H9 (cell line): ENCODE data around the gene UTP15. TPM values are rescaled to one million over a fixed set of nuclear protein-coding genes. Genes with fewer than 3 reads are reported as not detected.

Experiments used
- DNase-seq: peaks from one replicate; pipeline ENCODE4 v3.0.0-alpha.2; 2017
- H2AFZ ChIP-seq: one replicate; pipeline ENCODE4 v1.6.1; 2013; ENCODE audit warnings: mild to moderate bottlenecking, low read length, control low read depth, moderate library complexity
- H2AK5ac ChIP-seq: 2 replicates; pipeline ENCODE4 v1.6.1; 2013; ENCODE audit warnings: low read length, control low read depth, mixed read lengths; ENCODE audit not compliant: insufficient read length
- H2BK120ac ChIP-seq: one replicate; pipeline ENCODE4 v1.6.1; 2013; ENCODE audit warnings: low read depth, mild to moderate bottlenecking, low read length, control low read depth, inconsistent platforms; ENCODE audit not compliant: poor library complexity, severe bottlenecking
- H2BK12ac ChIP-seq: 2 replicates; pipeline ENCODE4 v1.6.1; 2013; ENCODE audit warnings: low read length, control low read depth, mixed read lengths, low read depth; ENCODE audit not compliant: insufficient read length
- H2BK15ac ChIP-seq: 2 replicates; pipeline ENCODE4 v1.6.1; 2013; ENCODE audit warnings: low read depth, low read length, control low read depth
- H2BK20ac ChIP-seq: one replicate; pipeline ENCODE4 v1.6.1; 2013; ENCODE audit warnings: low read depth, mild to moderate bottlenecking, low read length, control low read depth, inconsistent platforms; ENCODE audit not compliant: poor library complexity, severe bottlenecking
- H2BK5ac ChIP-seq: 2 replicates; pipeline ENCODE4 v1.6.1; 2013; ENCODE audit warnings: low read length, control low read depth, mixed read lengths; ENCODE audit not compliant: insufficient read length
- H3K14ac ChIP-seq: 2 replicates; pipeline ENCODE4 v1.6.1; 2013; ENCODE audit warnings: low read length, control low read depth; ENCODE audit not compliant: insufficient read depth
- H3K18ac ChIP-seq: 2 replicates; pipeline ENCODE4 v1.6.1; 2013; ENCODE audit warnings: low read depth, mild to moderate bottlenecking, mixed read lengths, low read length, control low read depth; ENCODE audit not compliant: insufficient read length
- H3K23ac ChIP-seq: 2 replicates; pipeline ENCODE4 v1.6.1; 2013; ENCODE audit warnings: low read length, control low read depth, mixed read lengths, low read depth; ENCODE audit not compliant: insufficient read length
- H3K23me2 ChIP-seq: 2 replicates; pipeline ENCODE4 v1.6.1; 2013; ENCODE audit warnings: low read depth, mild to moderate bottlenecking, mixed read lengths, low read length, control low read depth; ENCODE audit not compliant: insufficient read length, poor library complexity, severe bottlenecking
- H3K27ac ChIP-seq: 2 replicates; pipeline ENCODE4 v1.5.1; 2013; ENCODE audit warnings: low read length, control low read depth, mixed read lengths, low read depth; ENCODE audit not compliant: insufficient read length
- H3K27me3 ChIP-seq: 2 replicates; pipeline ENCODE4 v1.6.1; 2013; ENCODE audit warnings: low read length, control low read depth, inconsistent platforms; ENCODE audit not compliant: insufficient read depth
- H3K4ac ChIP-seq: 2 replicates; pipeline ENCODE4 v1.6.1; 2013; ENCODE audit warnings: low read depth, mild to moderate bottlenecking, control low read depth, inconsistent platforms, low read length, moderate library complexity
- H3K4me1 ChIP-seq: 2 replicates; pipeline ENCODE4 v1.6.1; 2013; ENCODE audit warnings: low read length, control low read depth, inconsistent platforms; ENCODE audit not compliant: insufficient read depth
- H3K4me2 ChIP-seq: 2 replicates; pipeline ENCODE4 v1.6.1; 2013; ENCODE audit warnings: low read length, control low read depth, mixed read lengths; ENCODE audit not compliant: insufficient read length, insufficient read depth
- H3K56ac ChIP-seq: 2 replicates; pipeline ENCODE4 v1.6.1; 2013; ENCODE audit warnings: low read depth, mild to moderate bottlenecking, mixed read lengths, low read length, control low read depth; ENCODE audit not compliant: insufficient read length
- H3K79me1 ChIP-seq: 2 replicates; pipeline ENCODE4 v1.6.1; 2013; ENCODE audit warnings: low read depth, mild to moderate bottlenecking, moderate library complexity, low read length, control low read depth, inconsistent platforms; ENCODE audit not compliant: insufficient read depth, poor library complexity, severe bottlenecking
- H3K79me2 ChIP-seq: 2 replicates; pipeline ENCODE4 v1.6.1; 2013; ENCODE audit warnings: low read length, control low read depth, inconsistent platforms; ENCODE audit not compliant: insufficient read depth
- H3K9ac ChIP-seq: 2 replicates; pipeline ENCODE4 v1.6.1; 2013; ENCODE audit warnings: low read length, control low read depth, mixed read lengths; ENCODE audit not compliant: insufficient read length; ENCODE audit errors: extremely low read depth
- H3K9me3 ChIP-seq: one replicate; pipeline ENCODE4 v1.6.1; 2013; ENCODE audit warnings: low read depth, low read length, inconsistent platforms; ENCODE audit not compliant: control insufficient read depth
- H3T11ph ChIP-seq: one replicate; pipeline ENCODE4 v1.6.1; 2013; ENCODE audit warnings: mild to moderate bottlenecking, low read length, control low read depth, inconsistent platforms
- H4K20me1 ChIP-seq: one replicate; pipeline ENCODE4 v1.6.1; 2013; ENCODE audit not compliant: control insufficient read depth, insufficient read length, insufficient read depth
- H4K5ac ChIP-seq: 2 replicates; pipeline ENCODE4 v1.6.1; 2013; ENCODE audit warnings: low read depth, mild to moderate bottlenecking, mixed read lengths, low read length, control low read depth; ENCODE audit not compliant: insufficient read length
- H4K8ac ChIP-seq: replicated peaks from 2 replicates; pipeline ENCODE4 v1.6.1; 2013; ENCODE audit warnings: low read length, control low read depth, mixed read lengths, low read depth; ENCODE audit not compliant: insufficient read length
- H4K91ac ChIP-seq: 2 replicates; pipeline ENCODE4 v1.6.1; 2013; ENCODE audit warnings: low read depth, mild to moderate bottlenecking, moderate library complexity, mixed read lengths, low read length, control low read depth; ENCODE audit not compliant: insufficient read length
- H3K27ac Mint-ChIP-seq, 3 experiments: 2 replicates in 2 of 3; 3 replicates in 1 of 3; pipeline ENCODE4 v1.8.0; 2020 to 2021; ENCODE audit warnings: mixed read lengths in 3 of 3, mild to moderate bottlenecking in 1 of 3, moderate library complexity in 1 of 3
- H3K27me3 Mint-ChIP-seq: 2 replicates; pipeline ENCODE4 v1.8.0; 2021; ENCODE audit warnings: low read depth, mild to moderate bottlenecking, moderate library complexity, mixed read lengths
- H3K36me3 Mint-ChIP-seq, 3 experiments: 2 replicates in 2 of 3; 3 replicates in 1 of 3; pipeline ENCODE4 v1.8.0; 2020 to 2021; ENCODE audit warnings: low read depth in 3 of 3, mixed read lengths in 3 of 3; ENCODE audit not compliant: insufficient read depth in 1 of 3
- H3K4me1 Mint-ChIP-seq, 2 experiments: 2 replicates each; pipeline ENCODE4 v1.8.0; 2020; ENCODE audit warnings: mixed read lengths in 2 of 2
- H3K4me3 Mint-ChIP-seq, 2 experiments: 2 replicates in 1 of 2; 3 replicates in 1 of 2; pipeline ENCODE4 v1.8.0; 2020 to 2021; ENCODE audit warnings: mild to moderate bottlenecking in 2 of 2, mixed read lengths in 2 of 2, moderate library complexity in 1 of 2
- H3K9me3 Mint-ChIP-seq, 2 experiments: 2 replicates in 1 of 2; 3 replicates in 1 of 2; pipeline ENCODE4 v1.8.0; 2020; ENCODE audit warnings: mild to moderate bottlenecking in 2 of 2, mixed read lengths in 2 of 2, moderate library complexity in 1 of 2
- WGBS: extraction: QIAGEN DNeasy Blood & Tissue Kit; methylation state at CpG from one replicate; pipeline ENCODE4 v1.1.7; 2013; ENCODE audit warnings: missing lambda C conversion rate, low lambda C conversion rate, mixed read lengths; ENCODE audit not compliant: insufficient read length; ENCODE audit errors: extremely low coverage; 5-methylcytosine and 5-hydroxymethylcytosine counted together
- total RNA-seq: library from RNA; stranded (reverse); gene quantifications from 2 replicates; pipeline ENCODE4 v1.2.1, GENCODE V29; 2021
- TF ChIP-seq, protein P1 (sequence below): fragments of 200-600 bp; sonication (generic); conservative IDR thresholded peaks from 3 replicates; pipeline ENCODE4 v1.8.0; 2021; ENCODE audit warnings: antibody characterized with exemption, mild to moderate bottlenecking

The UTP15 gene
- total RNA-seq, 1 experiment from 2014 or later, result 43.5 TPM

DNA sequence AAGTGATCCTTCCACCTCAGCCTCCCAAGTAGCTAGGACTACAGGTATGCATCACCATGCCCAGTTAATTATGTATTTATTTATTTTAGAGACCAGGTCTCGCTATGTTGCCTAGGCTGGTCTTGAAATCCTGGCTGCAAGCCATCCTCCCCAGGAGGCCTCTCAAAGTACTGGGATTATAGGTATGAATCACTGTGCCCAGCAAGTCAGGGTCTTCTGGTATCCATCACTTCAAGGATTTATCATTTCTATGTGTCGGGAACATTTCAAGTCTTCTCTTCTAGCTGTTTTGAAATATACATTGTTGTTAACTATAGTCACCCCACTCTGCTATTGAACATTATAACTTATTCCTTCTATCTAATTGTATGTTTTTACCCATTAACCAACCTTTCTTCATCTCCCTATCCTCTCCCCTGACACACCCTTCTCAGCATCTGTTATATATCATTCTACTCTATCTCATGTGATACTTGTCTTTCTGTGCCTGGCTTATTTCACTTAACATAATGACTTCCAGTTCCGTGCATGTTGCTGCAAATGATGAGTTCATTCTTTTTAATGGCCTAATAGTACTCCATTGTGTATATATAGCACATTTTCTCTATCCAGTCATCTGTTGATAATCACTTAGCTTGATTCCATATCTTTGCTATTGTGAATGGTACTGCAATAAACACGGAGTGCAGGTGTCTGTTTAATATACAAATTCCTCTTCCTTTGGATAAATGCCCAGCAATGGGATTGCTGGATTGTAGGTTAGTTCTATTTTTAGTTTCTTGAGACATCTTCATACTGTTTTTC is 26.4 kb downstream of the UTP15 start:
- no peak overlapping the region for H3K27ac Mint-ChIP-seq
- Histone ChIP-seq H3K4ac (no peak overlapping the region), H3T11ph (no peak overlapping the region), H3K56ac (no peak overlapping the region), H3K4me1 (no peaks in the 10 kb centered on the region), H3K79me2 (no peaks in the 10 kb centered on the region), H3K9ac (no peak overlapping the region), H2AK5ac (no peak overlapping the region), H2BK120ac (no peak overlapping the region), H3K23ac (no peak overlapping the region), H3K14ac (no peak overlapping the region), H2BK12ac (no peak overlapping the region), H2BK5ac (no peak overlapping the region), H2BK20ac (no peak overlapping the region), H3K9me3 (no peaks in the 10 kb centered on the region), H3K4me2 (no peak overlapping the region), H3K27me3 (no peaks in the 10 kb centered on the region), H4K20me1 (no peaks in the 10 kb centered on the region), H3K23me2 (no peaks in the 10 kb centered on the region), H3K79me1 (no peaks in the 10 kb centered on the region), H3K18ac (no peak overlapping the region), H4K8ac (no peak overlapping the region), H4K91ac (no peak overlapping the region), H4K5ac (no peak overlapping the region), H2AFZ (no peak overlapping the region), H2BK15ac (no peak overlapping the region), H3K27ac (no peak overlapping the region)
- no peaks in the 10 kb centered on the region for H3K4me1 Mint-ChIP-seq
- TF ChIP-seq, protein P1, sequence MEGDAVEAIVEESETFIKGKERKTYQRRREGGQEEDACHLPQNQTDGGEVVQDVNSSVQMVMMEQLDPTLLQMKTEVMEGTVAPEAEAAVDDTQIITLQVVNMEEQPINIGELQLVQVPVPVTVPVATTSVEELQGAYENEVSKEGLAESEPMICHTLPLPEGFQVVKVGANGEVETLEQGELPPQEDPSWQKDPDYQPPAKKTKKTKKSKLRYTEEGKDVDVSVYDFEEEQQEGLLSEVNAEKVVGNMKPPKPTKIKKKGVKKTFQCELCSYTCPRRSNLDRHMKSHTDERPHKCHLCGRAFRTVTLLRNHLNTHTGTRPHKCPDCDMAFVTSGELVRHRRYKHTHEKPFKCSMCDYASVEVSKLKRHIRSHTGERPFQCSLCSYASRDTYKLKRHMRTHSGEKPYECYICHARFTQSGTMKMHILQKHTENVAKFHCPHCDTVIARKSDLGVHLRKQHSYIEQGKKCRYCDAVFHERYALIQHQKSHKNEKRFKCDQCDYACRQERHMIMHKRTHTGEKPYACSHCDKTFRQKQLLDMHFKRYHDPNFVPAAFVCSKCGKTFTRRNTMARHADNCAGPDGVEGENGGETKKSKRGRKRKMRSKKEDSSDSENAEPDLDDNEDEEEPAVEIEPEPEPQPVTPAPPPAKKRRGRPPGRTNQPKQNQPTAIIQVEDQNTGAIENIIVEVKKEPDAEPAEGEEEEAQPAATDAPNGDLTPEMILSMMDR, result no peak
- WGBS, result no CpG with 5 or more reads among the region's 4 CpGs
- no peaks in the 10 kb centered on the region for H3K9me3 Mint-ChIP-seq
- peaks cover 0 to 2% (median 0%) of the 10 kb centered on the region in 3 experiments; a peak in 1 of 7 replicates for H3K36me3 Mint-ChIP-seq
- H3K4me3 Mint-ChIP-seq, result no peak overlapping the region
- DNase-seq, result no peak
- H3K27me3 Mint-ChIP-seq, result no peaks in the 10 kb centered on the region
